H9 (cell line): ENCODE measurements around the gene PDHX. TPM values are rescaled to one million over a fixed set of nuclear protein-coding genes. Genes with fewer than 3 reads are reported as not detected.

Source experiments
- DNase-seq: peaks from one replicate; pipeline ENCODE4 v3.0.0-alpha.2; 2017
- H2AFZ ChIP-seq: one replicate; pipeline ENCODE4 v1.6.1; 2013; ENCODE audit warnings: mild to moderate bottlenecking, low read length, control low read depth, moderate library complexity
- H2AK5ac ChIP-seq: 2 replicates; pipeline ENCODE4 v1.6.1; 2013; ENCODE audit warnings: low read length, control low read depth, mixed read lengths; ENCODE audit not compliant: insufficient read length
- H2BK120ac ChIP-seq: one replicate; pipeline ENCODE4 v1.6.1; 2013; ENCODE audit warnings: low read depth, mild to moderate bottlenecking, low read length, control low read depth, inconsistent platforms; ENCODE audit not compliant: poor library complexity, severe bottlenecking
- H2BK12ac ChIP-seq: 2 replicates; pipeline ENCODE4 v1.6.1; 2013; ENCODE audit warnings: low read length, control low read depth, mixed read lengths, low read depth; ENCODE audit not compliant: insufficient read length
- H2BK15ac ChIP-seq: 2 replicates; pipeline ENCODE4 v1.6.1; 2013; ENCODE audit warnings: low read depth, low read length, control low read depth
- H2BK20ac ChIP-seq: one replicate; pipeline ENCODE4 v1.6.1; 2013; ENCODE audit warnings: low read depth, mild to moderate bottlenecking, low read length, control low read depth, inconsistent platforms; ENCODE audit not compliant: poor library complexity, severe bottlenecking
- H2BK5ac ChIP-seq: 2 replicates; pipeline ENCODE4 v1.6.1; 2013; ENCODE audit warnings: low read length, control low read depth, mixed read lengths; ENCODE audit not compliant: insufficient read length
- H3K14ac ChIP-seq: 2 replicates; pipeline ENCODE4 v1.6.1; 2013; ENCODE audit warnings: low read length, control low read depth; ENCODE audit not compliant: insufficient read depth
- H3K18ac ChIP-seq: 2 replicates; pipeline ENCODE4 v1.6.1; 2013; ENCODE audit warnings: low read depth, mild to moderate bottlenecking, mixed read lengths, low read length, control low read depth; ENCODE audit not compliant: insufficient read length
- H3K23ac ChIP-seq: 2 replicates; pipeline ENCODE4 v1.6.1; 2013; ENCODE audit warnings: low read length, control low read depth, mixed read lengths, low read depth; ENCODE audit not compliant: insufficient read length
- H3K23me2 ChIP-seq: 2 replicates; pipeline ENCODE4 v1.6.1; 2013; ENCODE audit warnings: low read depth, mild to moderate bottlenecking, mixed read lengths, low read length, control low read depth; ENCODE audit not compliant: insufficient read length, poor library complexity, severe bottlenecking
- H3K27ac ChIP-seq: 2 replicates; pipeline ENCODE4 v1.5.1; 2013; ENCODE audit warnings: low read length, control low read depth, mixed read lengths, low read depth; ENCODE audit not compliant: insufficient read length
- H3K27me3 ChIP-seq: 2 replicates; pipeline ENCODE4 v1.6.1; 2013; ENCODE audit warnings: low read length, control low read depth, inconsistent platforms; ENCODE audit not compliant: insufficient read depth
- H3K4ac ChIP-seq: 2 replicates; pipeline ENCODE4 v1.6.1; 2013; ENCODE audit warnings: low read depth, mild to moderate bottlenecking, control low read depth, inconsistent platforms, low read length, moderate library complexity
- H3K4me1 ChIP-seq: 2 replicates; pipeline ENCODE4 v1.6.1; 2013; ENCODE audit warnings: low read length, control low read depth, inconsistent platforms; ENCODE audit not compliant: insufficient read depth
- H3K4me2 ChIP-seq: 2 replicates; pipeline ENCODE4 v1.6.1; 2013; ENCODE audit warnings: low read length, control low read depth, mixed read lengths; ENCODE audit not compliant: insufficient read length, insufficient read depth
- H3K56ac ChIP-seq: 2 replicates; pipeline ENCODE4 v1.6.1; 2013; ENCODE audit warnings: low read depth, mild to moderate bottlenecking, mixed read lengths, low read length, control low read depth; ENCODE audit not compliant: insufficient read length
- H3K79me1 ChIP-seq: 2 replicates; pipeline ENCODE4 v1.6.1; 2013; ENCODE audit warnings: low read depth, mild to moderate bottlenecking, moderate library complexity, low read length, control low read depth, inconsistent platforms; ENCODE audit not compliant: insufficient read depth, poor library complexity, severe bottlenecking
- H3K79me2 ChIP-seq: 2 replicates; pipeline ENCODE4 v1.6.1; 2013; ENCODE audit warnings: low read length, control low read depth, inconsistent platforms; ENCODE audit not compliant: insufficient read depth
- H3K9ac ChIP-seq: 2 replicates; pipeline ENCODE4 v1.6.1; 2013; ENCODE audit warnings: low read length, control low read depth, mixed read lengths; ENCODE audit not compliant: insufficient read length; ENCODE audit errors: extremely low read depth
- H3K9me3 ChIP-seq: one replicate; pipeline ENCODE4 v1.6.1; 2013; ENCODE audit warnings: low read depth, low read length, inconsistent platforms; ENCODE audit not compliant: control insufficient read depth
- H3T11ph ChIP-seq: one replicate; pipeline ENCODE4 v1.6.1; 2013; ENCODE audit warnings: mild to moderate bottlenecking, low read length, control low read depth, inconsistent platforms
- H4K20me1 ChIP-seq: one replicate; pipeline ENCODE4 v1.6.1; 2013; ENCODE audit not compliant: control insufficient read depth, insufficient read length, insufficient read depth
- H4K5ac ChIP-seq: 2 replicates; pipeline ENCODE4 v1.6.1; 2013; ENCODE audit warnings: low read depth, mild to moderate bottlenecking, mixed read lengths, low read length, control low read depth; ENCODE audit not compliant: insufficient read length
- H4K8ac ChIP-seq: replicated peaks from 2 replicates; pipeline ENCODE4 v1.6.1; 2013; ENCODE audit warnings: low read length, control low read depth, mixed read lengths, low read depth; ENCODE audit not compliant: insufficient read length
- H4K91ac ChIP-seq: 2 replicates; pipeline ENCODE4 v1.6.1; 2013; ENCODE audit warnings: low read depth, mild to moderate bottlenecking, moderate library complexity, mixed read lengths, low read length, control low read depth; ENCODE audit not compliant: insufficient read length
- H3K27ac Mint-ChIP-seq, 3 experiments: 2 replicates in 2 of 3; 3 replicates in 1 of 3; pipeline ENCODE4 v1.8.0; 2020 to 2021; ENCODE audit warnings: mixed read lengths in 3 of 3, mild to moderate bottlenecking in 1 of 3, moderate library complexity in 1 of 3
- H3K27me3 Mint-ChIP-seq: 2 replicates; pipeline ENCODE4 v1.8.0; 2021; ENCODE audit warnings: low read depth, mild to moderate bottlenecking, moderate library complexity, mixed read lengths
- H3K36me3 Mint-ChIP-seq, 3 experiments: 2 replicates in 2 of 3; 3 replicates in 1 of 3; pipeline ENCODE4 v1.8.0; 2020 to 2021; ENCODE audit warnings: low read depth in 3 of 3, mixed read lengths in 3 of 3; ENCODE audit not compliant: insufficient read depth in 1 of 3
- H3K4me1 Mint-ChIP-seq, 2 experiments: 2 replicates each; pipeline ENCODE4 v1.8.0; 2020; ENCODE audit warnings: mixed read lengths in 2 of 2
- H3K4me3 Mint-ChIP-seq, 2 experiments: 2 replicates in 1 of 2; 3 replicates in 1 of 2; pipeline ENCODE4 v1.8.0; 2020 to 2021; ENCODE audit warnings: mild to moderate bottlenecking in 2 of 2, mixed read lengths in 2 of 2, moderate library complexity in 1 of 2
- H3K9me3 Mint-ChIP-seq, 2 experiments: 2 replicates in 1 of 2; 3 replicates in 1 of 2; pipeline ENCODE4 v1.8.0; 2020; ENCODE audit warnings: mild to moderate bottlenecking in 2 of 2, mixed read lengths in 2 of 2, moderate library complexity in 1 of 2
- CTCF ChIP-seq: fragments of 200-600 bp; sonication (generic); conservative IDR thresholded peaks from 3 replicates; pipeline ENCODE4 v1.8.0; 2021; ENCODE audit warnings: antibody characterized with exemption, mild to moderate bottlenecking
- WGBS: extraction: QIAGEN DNeasy Blood & Tissue Kit; methylation state at CpG from one replicate; pipeline ENCODE4 v1.1.7; 2013; ENCODE audit warnings: missing lambda C conversion rate, low lambda C conversion rate, mixed read lengths; ENCODE audit not compliant: insufficient read length; ENCODE audit errors: extremely low coverage; 5-methylcytosine and 5-hydroxymethylcytosine counted together
- total RNA-seq: library from RNA; stranded (reverse); gene quantifications from 2 replicates; pipeline ENCODE4 v1.2.1, GENCODE V29; 2021

PDHX gene
- total RNA-seq, 1 experiment from 2014 or later, result 40.1 TPM

- no peak overlapping the region for H3T11ph ChIP-seq
- no peak overlapping the region for H4K91ac ChIP-seq
- H2AK5ac ChIP-seq, result no peak overlapping the region
- Mint-ChIP-seq H3K9me3 (peaks cover 3 to 7% of the 10 kb centered on the region in 2 experiments; a peak in 2 of 5 replicates), H3K4me1 (peaks cover 0 to 4% of the 10 kb centered on the region in 2 experiments; a peak in 2 of 4 replicates), H3K36me3 (peaks cover 12 to 27% (median 19%) of the 10 kb centered on the region in 3 experiments), H3K27me3 (no peaks in the 10 kb centered on the region), H3K4me3 (no peak overlapping the region), H3K27ac (no peak overlapping the region)
- no peak for TF ChIP-seq CTCF
- H3K27me3 ChIP-seq, result no peaks in the 10 kb centered on the region
- H3K23ac ChIP-seq, result no peak overlapping the region
- H4K5ac ChIP-seq, result no peak overlapping the region
- H3K9me3 ChIP-seq, result no peaks in the 10 kb centered on the region
- H2BK120ac ChIP-seq, result no peak overlapping the region
- H3K4me2 ChIP-seq, result no peak overlapping the region
- H2BK5ac ChIP-seq, result no peak overlapping the region
- WGBS, result no CpG with 5 or more reads among the region's 3 CpGs
- H2BK20ac ChIP-seq, result no peak overlapping the region
- no peaks in the 10 kb centered on the region for H3K23me2 ChIP-seq
- no peaks in the 10 kb centered on the region for H4K20me1 ChIP-seq
- no peak overlapping the region for H2BK15ac ChIP-seq
- H3K79me1 ChIP-seq, result no peaks in the 10 kb centered on the region
- DNase-seq, result no peak
- no peak overlapping the region for H3K18ac ChIP-seq
- H3K4me1 ChIP-seq, result no peaks in the 10 kb centered on the region
- no peak overlapping the region for H3K14ac ChIP-seq
- H2AFZ ChIP-seq, result no peak overlapping the region
- no peak overlapping the region for H3K56ac ChIP-seq
- H2BK12ac ChIP-seq, result no peak overlapping the region
- no peak overlapping the region for H3K27ac ChIP-seq
- H3K9ac ChIP-seq, result no peak overlapping the region
- no peak overlapping the region for H3K4ac ChIP-seq
- H4K8ac ChIP-seq, result no peak overlapping the region
- no peaks in the 10 kb centered on the region for H3K79me2 ChIP-seq
These were observed 38.9 kb upstream of the PDHX start for GRCh38 chr11:34877375-34877975.
